Frontal cortex (tissue), 4 donors: ENCODE results near the gene NCOA4. TPM values are rescaled to one million over a fixed set of nuclear protein-coding genes. Genes with fewer than 3 reads are reported as not detected.
"Not testable (repeated sequence)": the region's sequence is repeated elsewhere in the genome, so short reads cannot be mapped to it uniquely, and the experiment has no call there.

Experiments used
- DNase-seq, 2 donors: peaks; one replicate each; pipeline ENCODE4 v3.0.0; 2012; ENCODE audit warnings: low spot score in 2 of 2
- FAIRE-seq: peaks from 2 replicates; lab custom pipeline; 2012; peaks lifted over from hg19 to GRCh38; lab: Jason Lieb, UNC
- total RNA-seq: library from RNA; depleted of rRNA; stranded (reverse); fragments of >200 nt; gene quantifications from one replicate; pipeline ENCODE4 v1.2.3, GENCODE V29; 2014
- donor health status: control.
- donor health status: control.
- donor health status: control.

Gene NCOA4
- total RNA-seq, 1 donor from 2014 or later = 268 TPM

DNA sequence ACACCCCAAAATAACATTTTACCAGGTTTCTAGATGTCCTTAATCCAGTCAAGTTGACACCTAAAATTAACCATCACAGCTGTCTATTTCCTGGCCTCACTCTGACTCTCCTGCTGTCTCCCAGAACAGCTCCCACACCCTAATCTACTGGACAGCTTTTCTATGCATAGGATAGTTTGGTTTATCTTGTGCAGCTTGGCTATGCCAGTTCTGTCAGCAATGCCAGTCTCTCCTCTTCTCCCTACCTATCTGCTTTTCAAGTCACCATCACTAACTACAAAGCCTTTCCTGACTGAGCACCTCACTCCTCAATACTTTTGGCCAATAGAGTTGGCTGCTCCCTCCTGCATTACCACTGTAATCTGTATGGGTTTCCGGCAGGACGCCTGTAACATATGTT lies 5.0 kb downstream of the NCOA4 start:
- FAIRE-seq (no peak), DNase-seq (no peak)

DNA sequence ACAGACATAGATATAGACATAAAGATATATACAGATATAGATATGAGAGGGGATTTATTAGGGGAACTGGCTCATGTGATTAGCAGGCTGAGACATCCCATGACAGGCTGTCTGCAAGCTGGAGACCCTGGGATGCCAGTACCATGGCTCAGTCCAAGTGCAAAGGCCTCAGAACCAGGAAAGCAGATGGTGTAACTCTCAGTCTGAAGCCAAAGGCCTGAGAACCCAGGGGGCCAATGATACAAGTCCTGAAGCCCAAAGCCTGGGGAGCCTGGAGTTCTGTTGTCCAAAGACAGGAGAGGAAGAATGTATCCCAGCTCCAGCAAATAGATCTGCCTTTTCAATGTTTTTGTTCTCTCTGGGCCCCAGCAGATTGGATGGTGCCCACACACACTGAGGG lies 5.5 kb downstream of the NCOA4 start:
- FAIRE-seq = no peak
- DNase-seq = no peak

DNA sequence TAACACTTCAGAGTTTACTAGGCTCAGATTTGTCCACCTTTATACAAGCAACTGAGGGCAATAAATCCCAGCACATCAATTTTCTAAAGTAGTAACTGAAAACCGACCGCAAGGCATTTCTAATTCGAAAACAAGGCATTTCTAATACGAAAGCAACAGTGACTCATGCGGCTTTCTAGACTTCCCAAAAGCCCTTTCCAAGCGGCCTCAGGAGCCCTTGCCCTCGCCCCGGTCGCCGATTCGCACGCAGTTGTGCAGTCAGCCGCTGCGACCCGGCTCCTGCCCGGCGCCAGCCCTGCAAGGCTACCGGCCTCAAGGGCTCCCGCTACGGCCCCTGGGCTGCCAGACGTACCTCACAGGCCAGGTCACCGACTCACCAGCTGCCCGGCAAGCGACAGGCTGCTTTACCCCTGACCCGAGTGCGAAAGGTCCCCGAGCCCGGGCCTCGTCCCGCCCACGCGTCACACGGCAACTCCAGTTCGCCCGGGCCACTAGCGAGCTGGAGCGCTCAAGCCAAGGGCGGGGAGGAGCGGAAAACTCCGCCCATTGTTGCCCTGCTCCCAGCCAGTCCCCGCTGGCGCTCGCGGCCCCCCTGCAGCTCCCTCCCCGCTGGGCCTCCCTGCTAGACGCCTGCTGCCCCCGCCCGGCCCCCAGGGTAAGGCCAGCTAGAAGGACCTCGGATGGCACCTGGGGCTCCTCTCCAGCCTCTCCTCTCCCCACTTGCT lies 7.3 kb downstream of the NCOA4 start:
- no peak for FAIRE-seq
- peak; percentile 64 to 87 for DNase-seq

- no peak for DNase-seq
- FAIRE-seq = no peak
Measured at GRCh38 chr10:46020344-46020657, 10.1 kb downstream of the NCOA4 start.

GRCh38 chr10:46019569-46020343 lies 10.7 kb downstream of the NCOA4 start:
- FAIRE-seq (no peak), DNase-seq (no peak)

GRCh38 chr10:46019177-46019528 lies 11.3 kb downstream of the NCOA4 start:
- DNase-seq (no peak), FAIRE-seq (no peak)

- FAIRE-seq (no peak), DNase-seq (no peak)
Measured at GRCh38 chr10:46018453-46019176, 11.8 kb downstream of the NCOA4 start.

DNA sequence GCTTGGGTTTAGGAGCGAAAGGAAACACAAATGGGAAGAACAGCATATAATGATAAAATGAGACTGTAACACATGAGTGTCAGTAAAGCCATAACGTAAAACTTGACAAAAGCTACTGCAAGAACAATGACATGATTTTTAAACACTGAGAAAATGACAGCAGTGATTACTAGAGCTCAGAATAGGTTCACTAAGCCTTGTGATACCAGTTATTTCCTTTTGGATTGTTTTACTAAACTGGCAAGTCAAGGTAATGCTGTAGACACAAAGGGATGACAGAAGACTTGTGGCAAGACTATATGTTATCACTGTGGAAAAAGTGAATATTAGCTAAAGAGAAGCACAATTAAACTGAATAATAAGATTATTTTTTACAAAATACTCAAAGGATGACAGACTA lies 12.7 kb downstream of the NCOA4 start:
- FAIRE-seq = no peak
- DNase-seq = no peak

GRCh38 chr10:46016811-46017210 lies 13.6 kb downstream of the NCOA4 start:
- FAIRE-seq (no peak), DNase-seq (no peak)

DNA sequence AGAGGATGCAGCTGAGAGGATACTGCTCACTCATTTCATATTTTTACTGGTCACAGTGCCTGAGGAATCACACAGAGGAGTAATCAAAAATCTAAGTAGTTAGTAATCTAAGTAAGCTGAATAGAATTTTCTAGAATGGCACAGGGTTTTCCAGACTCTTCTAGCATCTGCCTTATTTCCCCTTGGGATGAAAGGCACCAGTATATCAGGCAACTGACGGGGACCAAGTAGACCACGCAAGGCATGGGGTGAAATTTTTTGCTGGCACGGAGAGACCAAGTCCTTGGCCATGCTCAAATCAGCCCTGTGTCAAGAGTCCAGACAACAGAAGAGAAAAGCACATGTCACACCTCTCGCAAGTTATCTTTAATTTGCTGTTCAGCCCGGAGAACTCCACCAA lies 14.2 kb downstream of the NCOA4 start:
- no peak for DNase-seq
- no peak for FAIRE-seq

- FAIRE-seq = no peak
- no peak for DNase-seq
Measured at GRCh38 chr10:46014683-46015405, 15.6 kb downstream of the NCOA4 start.

DNA sequence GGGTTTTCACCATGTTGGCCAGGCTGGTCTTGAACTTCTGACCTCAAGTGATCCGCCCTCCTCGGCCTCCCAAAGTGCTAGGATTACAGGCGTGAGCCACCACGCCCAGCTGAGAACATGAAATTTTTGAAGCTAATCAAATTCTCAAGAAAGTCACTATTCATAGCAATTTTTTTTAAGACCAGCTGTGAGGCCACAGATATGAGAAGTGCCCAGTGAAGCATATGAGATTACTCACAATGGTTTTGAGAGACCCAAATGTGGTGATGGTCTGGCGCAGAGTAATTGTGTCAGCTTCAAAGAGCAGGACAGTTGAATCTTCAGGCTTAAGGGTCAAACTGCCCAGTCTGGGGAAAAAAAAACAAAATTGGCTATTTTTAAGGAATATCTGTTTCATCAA lies 16.2 kb downstream of the NCOA4 start:
- no peak for FAIRE-seq
- DNase-seq = no peak

DNA sequence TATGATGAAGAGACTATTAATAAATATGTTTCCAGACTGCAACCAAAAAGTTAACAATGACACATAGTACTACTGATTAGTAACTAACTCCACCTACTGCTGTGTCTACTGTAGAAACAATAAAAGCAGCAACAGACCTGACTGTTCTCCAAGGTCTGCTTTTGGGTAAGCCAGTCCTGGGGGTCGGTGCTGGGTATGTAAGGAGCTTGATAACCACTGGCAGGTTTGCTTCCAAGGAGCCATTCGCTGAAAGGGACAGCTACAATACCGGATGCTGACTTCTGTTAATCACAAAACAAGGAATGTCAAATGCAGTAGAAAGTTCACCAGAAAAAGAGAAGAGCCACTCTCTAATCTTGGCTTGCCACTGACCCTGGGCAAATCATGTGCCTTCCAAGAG lies 17.7 kb downstream of the NCOA4 start:
- DNase-seq (no peak), FAIRE-seq (no peak)

- no peak for FAIRE-seq
- no peak for DNase-seq
Measured at GRCh38 chr10:46006219-46006618, 24.2 kb downstream of the NCOA4 start.

- FAIRE-seq (no peak), DNase-seq (no peak)
Measured at GRCh38 chr10:46005383-46005782, 25.0 kb downstream of the NCOA4 start.

DNA sequence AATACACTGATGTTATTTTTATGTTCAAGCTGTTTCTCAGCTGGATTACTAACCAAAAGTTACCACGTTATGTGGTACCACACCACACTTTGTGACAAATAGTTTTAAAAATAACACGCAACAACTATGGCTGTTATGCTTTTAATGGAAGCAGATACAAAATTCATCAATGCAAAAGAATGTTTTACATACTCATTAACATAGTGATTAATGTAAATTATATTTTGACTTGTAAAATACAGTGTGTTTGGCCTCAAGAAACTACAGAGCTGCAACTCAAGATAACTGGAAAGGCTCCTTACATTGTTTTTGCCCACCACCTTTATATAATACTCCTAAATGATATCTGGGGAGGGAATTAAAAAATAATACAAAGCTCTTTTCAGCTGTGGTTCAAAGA lies 25.5 kb downstream of the NCOA4 start:
- FAIRE-seq (no peak), DNase-seq (no peak)

GRCh38 chr10:46002916-46003693 lies 27.3 kb downstream of the NCOA4 start:
- FAIRE-seq (no peak), DNase-seq (no peak)

- FAIRE-seq, DNase-seq: not testable (repeated sequence)
Measured at GRCh38 chr10:46002189-46002687, 28.2 kb downstream of the NCOA4 start.

DNA sequence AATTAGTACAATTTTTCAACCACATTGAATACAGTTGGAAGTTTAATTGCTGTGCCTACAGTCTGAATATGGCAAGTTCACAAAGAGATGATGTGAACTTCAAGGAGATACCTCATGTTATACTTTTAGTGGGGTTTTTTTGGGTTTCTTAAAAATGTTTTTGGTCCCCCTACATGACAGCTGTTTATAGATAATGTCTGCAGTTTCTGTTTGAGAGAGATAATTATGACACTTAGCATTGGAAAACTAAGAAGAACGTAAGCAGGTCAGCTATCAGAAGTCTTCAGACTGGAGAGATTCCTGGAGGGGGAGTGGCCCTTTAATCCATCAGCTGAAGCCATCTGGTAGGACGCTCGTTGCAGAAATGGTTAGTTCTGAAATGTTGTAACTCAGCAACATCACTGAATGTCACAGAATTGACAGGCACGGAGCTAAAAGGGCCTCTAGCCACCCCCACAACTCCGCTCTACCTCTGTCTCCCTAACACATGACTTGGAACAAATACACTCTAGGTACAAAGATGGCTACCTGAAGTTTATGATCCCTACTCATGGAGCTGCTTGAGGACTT lies 29.2 kb downstream of the NCOA4 start:
- FAIRE-seq (no peak), DNase-seq (no peak)
